Endothelial cell of umbilical vein (primary cell): ENCODE results near the gene COL18A1. TPM values are rescaled to one million over a fixed set of nuclear protein-coding genes. Genes with fewer than 3 reads are reported as not detected.

Experiments
- BruUV-seq: library from RNA; stranded (reverse); fragments of 400-500 nt; replicated peaks from 2 replicates; lab custom pipeline; 2021; lab: Mats Ljungman, UMichigan
- CTCF ChIA-PET: fragments of 300-600, 350-600 bp; sonication (Branson Sonifier 250); formaldehyde crosslinking; loops from one replicate; lab custom pipeline; 2021; ENCODE audit warnings: antibody characterized with exemption, inconsistent platforms; lab: Charles Lee
- POLR2A ChIA-PET: fragments of 300-600, 350-600 bp; sonication (Branson Sonifier 250); formaldehyde crosslinking; loops from one replicate; lab custom pipeline; 2021; ENCODE audit warnings: antibody characterized with exemption, inconsistent platforms; lab: Charles Lee
- DNase-seq: peaks from one replicate; pipeline ENCODE4 v3.0.0-alpha.2; 2011; ENCODE audit warnings: low read depth, low spot score
- FAIRE-seq: peaks from 2 replicates; lab custom pipeline; 2011; peaks lifted over from hg19 to GRCh38; lab: Jason Lieb, UNC
- H2AFZ ChIP-seq: 2 replicates; pipeline ENCODE4 v1.6.0; 2012; ENCODE audit warnings: low read depth, low read length, control low read depth, inconsistent platforms
- H3K27ac ChIP-seq: 2 replicates; pipeline ENCODE4 v1.5.1; 2011; ENCODE audit warnings: low read depth, mild to moderate bottlenecking, control low read depth, low read length, moderate library complexity; ENCODE audit not compliant: insufficient read depth
- H3K27me3 ChIP-seq, 2 experiments: 2 replicates each; pipeline versions ENCODE4 v1.6.0 to v1.6.1; 2011; ENCODE audit warnings: low read length in 2 of 2, mixed read lengths in 1 of 2; ENCODE audit not compliant: control insufficient read depth in 2 of 2, insufficient read depth in 2 of 2
- H3K36me3 ChIP-seq, 2 experiments: 2 replicates in 1 of 2; 3 replicates in 1 of 2; pipeline ENCODE4 v1.5.1; 2011; ENCODE audit warnings: low read length in 2 of 2, mild to moderate bottlenecking in 1 of 2, moderate library complexity in 1 of 2; ENCODE audit not compliant: control insufficient read depth in 2 of 2, insufficient read depth in 2 of 2; ENCODE audit errors: extremely low read depth in 1 of 2
- H3K4me1 ChIP-seq: 3 replicates; pipeline ENCODE4 v1.5.1; 2011; ENCODE audit warnings: mild to moderate bottlenecking, low read length; ENCODE audit not compliant: control insufficient read depth, insufficient read depth; ENCODE audit errors: extremely low read depth
- H3K4me2 ChIP-seq: 2 replicates; pipeline ENCODE4 v1.6.1; 2011; ENCODE audit warnings: low read length, control low read depth, mixed read lengths; ENCODE audit not compliant: insufficient read depth
- H3K4me3 ChIP-seq, 3 experiments: fragments of 200-600 bp in 1 of 3; sonication (generic), shearing (Covaris generic) in 1 of 3; replicated peaks in 1 of 3; 2 replicates each; pipeline ENCODE4 v1.5.1; 2011 to 2016; ENCODE audit warnings: control low read depth in 3 of 3, low read length in 3 of 3, mild to moderate bottlenecking in 2 of 3, inconsistent platforms in 1 of 3, low read depth in 1 of 3, moderate library complexity in 1 of 3; ENCODE audit not compliant: insufficient read depth in 1 of 3
- H3K79me2 ChIP-seq: 2 replicates; pipeline ENCODE4 v1.6.0; 2012; ENCODE audit warnings: low read length, inconsistent platforms; ENCODE audit not compliant: control insufficient read depth, insufficient read depth
- H3K9ac ChIP-seq: replicated peaks from 2 replicates; pipeline ENCODE3; 2011; ENCODE audit warnings: low read length, control low read depth; ENCODE audit not compliant: insufficient read depth; ENCODE audit errors: extremely low read depth
- H3K9me1 ChIP-seq: replicated peaks from 3 replicates; pipeline ENCODE4 v1.6.0; 2011; ENCODE audit warnings: mild to moderate bottlenecking, low read length; ENCODE audit not compliant: control insufficient read depth, insufficient read depth; ENCODE audit errors: extremely low read depth
- H3K9me3 ChIP-seq: replicated peaks from 2 replicates; pipeline ENCODE4 v1.5.1; 2012; ENCODE audit warnings: low read length, inconsistent platforms; ENCODE audit not compliant: control insufficient read depth, insufficient read depth
- H4K20me1 ChIP-seq: replicated peaks from 2 replicates; pipeline ENCODE3; 2011; ENCODE audit warnings: mild to moderate bottlenecking, low read length; ENCODE audit not compliant: control insufficient read depth, insufficient read depth; ENCODE audit errors: extremely low read depth
- CTCF ChIP-seq, 2 donors: IDR thresholded peaks; 1 replicate in 1 of 2; 2 replicates in 1 of 2; pipeline ENCODE4 v1.5.1; 2011; ENCODE audit warnings: low read length in 2 of 2, mild to moderate bottlenecking in 2 of 2, moderate library complexity in 2 of 2, control low read depth in 1 of 2, inconsistent platforms in 1 of 2, low read depth in 1 of 2; ENCODE audit not compliant: insufficient read depth in 1 of 2; ENCODE audit errors: extremely low read depth in 1 of 2
- EZH2 ChIP-seq: IDR thresholded peaks from 2 replicates; pipeline ENCODE4 v1.6.1; 2012; ENCODE audit warnings: borderline replicate concordance, low read depth, mild to moderate bottlenecking, moderate library complexity, low read length, inconsistent platforms; ENCODE audit not compliant: severe bottlenecking
- FOS ChIP-seq: IDR thresholded peaks from 2 replicates; pipeline ENCODE4 v1.6.1; 2011; ENCODE audit warnings: mild to moderate bottlenecking, low read length, moderate library complexity, borderline replicate concordance; ENCODE audit not compliant: insufficient read depth
- GATA2 ChIP-seq: IDR thresholded peaks from 2 replicates; pipeline ENCODE4 v1.7.0; 2011; ENCODE audit warnings: low read depth, mild to moderate bottlenecking, moderate library complexity, mixed read lengths, low read length; ENCODE audit not compliant: insufficient read length, insufficient read depth
- JUN ChIP-seq: IDR thresholded peaks from 2 replicates; pipeline ENCODE4 v1.6.1; 2011; ENCODE audit warnings: borderline replicate concordance, low read depth; ENCODE audit not compliant: insufficient read length, insufficient read depth
- MAX ChIP-seq: IDR thresholded peaks from 2 replicates; pipeline ENCODE4 v1.6.1; 2011; ENCODE audit not compliant: insufficient read depth, insufficient read length
- MYC ChIP-seq: IDR thresholded peaks from one replicate; pipeline ENCODE4 v1.6.1; 2011; ENCODE audit warnings: mild to moderate bottlenecking, low read depth, low read length
- POLR2A ChIP-seq: IDR thresholded peaks from 2 replicates; pipeline ENCODE4 v1.6.1; 2012; ENCODE audit warnings: low read depth, mild to moderate bottlenecking, control low read depth, low read length
- POLR2AphosphoS5 ChIP-seq: IDR thresholded peaks from 2 replicates; pipeline ENCODE4 v1.6.1; 2012; ENCODE audit warnings: low read depth, mild to moderate bottlenecking, control low read depth, low read length, moderate library complexity; ENCODE audit not compliant: insufficient read depth
- dilution Hi-C: fragments of 300-500 bp; cut with MboI; formaldehyde crosslinking; loops from one replicate; pipeline ENCODE4 v1.15.0; 2019; ENCODE audit warnings: low sequenced_read_pairs; ENCODE audit not compliant: extremely low pct_ligation_motif_present
- intact Hi-C: fragments of 100-400 bp; cut with micrococcal nuclease; formaldehyde crosslinking; loops from one replicate; pipeline ENCODE4 v1.10.0; 2022
- polyA plus RNA-seq, 4 experiments: library from polyadenylated mRNA; depleted of rRNA in 3 of 4; stranded (reverse) in 3 of 4; unstranded in 1 of 4; fragments of >200 nt; gene quantifications; 2 replicates each; pipeline versions ENCODE4 v1.2.1 to v1.2.3, GENCODE V29; 2011 to 2012; ENCODE audit warnings: missing spikeins in 1 of 4
- total RNA-seq: library from RNA; stranded (reverse); gene quantifications from 2 replicates; pipeline ENCODE4 v1.2.3, GENCODE V29; 2021

COL18A1 gene
- total and polyA plus RNA-seq, 2 donors (not counting 3 experiments of a cell fraction or from before 2014, with no cell fraction given), result 198 to 252 TPM

GRCh38 chr21:45531393-45532215, 126.6 kb downstream of the COL18A1 start:
- H3K36me3 ChIP-seq, result peaks cover 0 to 17% of the 10 kb centered on the region in 2 experiments
- H3K79me2 ChIP-seq, result peaks cover 22% of the 10 kb centered on the region
- H3K4me1 ChIP-seq, result peaks cover 24% of the 10 kb centered on the region
- no peak overlapping the region for H2AFZ ChIP-seq
- no peak for FAIRE-seq
- ChIA-PET POLR2A (no interaction called here), CTCF (no interaction called here)
- dilution Hi-C loops (no loop called here), intact Hi-C loops (loop anchor here (10.0 kb wide), 1 partner anchor 57 kb away; no protein-coding TSS in a partner anchor)
- no peaks in the 10 kb centered on the region for H3K27me3 ChIP-seq
- TSS peak; percentile 5 for BruUV-seq
- no peaks in the 10 kb centered on the region for H3K9me3 ChIP-seq
- H3K4me3 ChIP-seq, result no peak overlapping the region
- H3K9me1 ChIP-seq, result no peaks in the 10 kb centered on the region
- no peak overlapping the region for H3K9ac ChIP-seq
- no peak overlapping the region for H3K27ac ChIP-seq
- no peak for TF ChIP-seq GATA2
- TF ChIP-seq FOS, result no peak
- no peak for TF ChIP-seq MAX
- no peak for TF ChIP-seq MYC
- no peak for TF ChIP-seq POLR2A
- TF ChIP-seq POLR2AphosphoS5, result no peak
- TF ChIP-seq EZH2, result no peak
- TF ChIP-seq JUN, result no peak
- no peak for TF ChIP-seq CTCF (IDR thresholded peaks at IDR 0.05; ENCODE audit: extremely low read depth in 1 of 2, insufficient read depth in 1 of 2, low read depth in 1 of 2, low read length in 2 of 2)
- H4K20me1 ChIP-seq, result no peaks in the 10 kb centered on the region
- H3K4me2 ChIP-seq, result no peak overlapping the region
- no peak for DNase-seq
